H1 (cell line): ENCODE data around the gene MRPS10.

Experiments used
- ATF3 ChIP-seq: IDR thresholded peaks from 2 replicates; pipeline ENCODE4 v1.6.1; 2011; ENCODE audit warnings: low read depth, mild to moderate bottlenecking, low read length; ENCODE audit not compliant: insufficient read depth
- CEBPB ChIP-seq: IDR thresholded peaks from 2 replicates; pipeline ENCODE4 v1.6.1; 2012; ENCODE audit warnings: low read depth, low read length
- CTCF ChIP-seq, 3 experiments: IDR thresholded peaks; 1 replicate in 2 of 3; 2 replicates in 1 of 3; pipeline versions ENCODE4 v1.5.1 to v1.6.1; 2011; ENCODE audit warnings: low read length in 3 of 3, mild to moderate bottlenecking in 3 of 3, inconsistent platforms in 2 of 3, low read depth in 1 of 3, moderate library complexity in 1 of 3; ENCODE audit not compliant: insufficient read depth in 1 of 3; ENCODE audit errors: control extremely low read depth in 1 of 3
- GTF2F1 ChIP-seq: IDR thresholded peaks from 2 replicates; pipeline ENCODE4 v1.6.1; 2012; ENCODE audit warnings: low read depth, low read length, improper control_type of control experiment, borderline replicate concordance
- KDM5A ChIP-seq: fragments of 200-600 bp; IDR thresholded peaks from 2 replicates; pipeline ENCODE4 v1.7.1; 2012; ENCODE audit warnings: mild to moderate bottlenecking, low read length, inconsistent platforms, mixed read lengths
- POLR2A ChIP-seq, 2 experiments: IDR thresholded peaks; 1 replicate in 1 of 2; 2 replicates in 1 of 2; pipeline ENCODE4 v1.6.1; 2011; ENCODE audit warnings: low read depth in 2 of 2, low read length in 2 of 2, mild to moderate bottlenecking in 2 of 2; ENCODE audit errors: control extremely low read depth in 1 of 2
- RFX5 ChIP-seq: IDR thresholded peaks from 2 replicates; pipeline ENCODE4 v1.6.1; 2011; ENCODE audit warnings: low read depth, low read length, improper control_type of control experiment, borderline replicate concordance
- TAF7 ChIP-seq: optimal IDR thresholded peaks from 2 replicates; pipeline ENCODE3; 2011; ENCODE audit warnings: low read depth, mild to moderate bottlenecking, inconsistent platforms, low read length, moderate library complexity, borderline replicate concordance
- TEAD4 ChIP-seq: IDR thresholded peaks from 2 replicates; pipeline ENCODE4 v1.6.1; 2012; ENCODE audit warnings: low read depth, low read length, inconsistent platforms, mixed read lengths
- YY1 ChIP-seq: IDR thresholded peaks from 2 replicates; pipeline ENCODE4 v1.6.1; 2011; ENCODE audit warnings: low read depth, mild to moderate bottlenecking, low read length

GRCh38 chr6:42225419-42225818 is 7.8 kb upstream of the MRPS10 start:
- TF ChIP-seq YY1, result no peak
- TF ChIP-seq CTCF (IDR thresholded peaks at IDR 0.05; ENCODE audit: control extremely low read depth in 1 of 3, insufficient read depth in 1 of 3, low read depth in 1 of 3, low read length in 3 of 3), result no peak
- TF ChIP-seq CEBPB, result no peak
- no peak for TF ChIP-seq KDM5A
- no peak for TF ChIP-seq RFX5
- TF ChIP-seq ATF3, result no peak
- TF ChIP-seq GTF2F1, result no peak
- no peak for TF ChIP-seq TEAD4
- no peak for TF ChIP-seq POLR2A (IDR thresholded peaks at IDR 0.05; ENCODE audit: control extremely low read depth in 1 of 2, low read depth in 2 of 2, low read length in 2 of 2)
- no peak for TF ChIP-seq TAF7
